GM12874 (cell line): ENCODE data around the gene YBX2.

ENCODE experiments used
- CTCF ChIP-seq: IDR thresholded peaks from 2 replicates; pipeline ENCODE4 v1.5.1; 2011; ENCODE audit warnings: low read depth, mild to moderate bottlenecking, control low read depth, low read length, moderate library complexity; ENCODE audit not compliant: insufficient read depth

YBX2 gene

GRCh38 chr17:7261379-7262191 is 32.9 kb downstream of the YBX2 start:
- no peak for TF ChIP-seq CTCF

DNA sequence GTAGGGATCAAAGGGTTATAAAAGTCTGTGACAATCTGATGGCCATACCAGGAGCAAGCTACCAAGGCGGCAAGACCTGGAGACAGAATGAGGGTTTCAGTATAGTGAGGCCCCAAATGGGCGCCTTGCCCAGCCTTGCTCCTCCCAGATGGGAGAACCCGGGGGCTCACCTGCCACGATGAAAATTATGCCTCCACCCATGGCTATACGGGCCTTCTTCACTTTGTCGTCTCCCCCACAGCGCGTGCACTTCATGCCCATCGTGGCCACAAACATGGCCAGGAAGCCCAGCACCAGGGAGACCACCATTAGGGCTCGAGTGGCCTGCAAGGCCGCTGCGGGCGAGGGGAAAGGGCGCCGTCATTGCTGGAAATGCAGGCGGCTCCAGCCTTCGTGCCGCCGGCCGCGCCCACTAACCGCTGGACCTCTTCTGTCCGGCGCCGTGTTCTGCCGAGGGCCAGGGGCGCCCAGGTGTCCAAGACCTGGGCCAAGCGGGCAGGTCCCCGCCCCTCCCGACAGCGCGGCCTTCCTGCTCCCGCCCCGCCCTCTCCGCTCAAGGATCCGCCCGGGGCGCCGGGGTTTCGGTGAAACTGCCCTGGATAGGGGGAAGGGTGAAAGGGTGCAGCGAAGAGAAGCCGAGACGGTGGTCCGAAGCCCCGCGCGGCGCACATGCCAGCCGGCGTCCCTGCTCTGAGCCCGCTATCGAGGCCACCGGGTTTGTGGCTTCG is 33.6 kb downstream of the YBX2 start:
- no peak for TF ChIP-seq CTCF

- no peak for TF ChIP-seq CTCF
Measured at GRCh38 chr17:7260151-7260550, 34.3 kb downstream of the YBX2 start.

DNA sequence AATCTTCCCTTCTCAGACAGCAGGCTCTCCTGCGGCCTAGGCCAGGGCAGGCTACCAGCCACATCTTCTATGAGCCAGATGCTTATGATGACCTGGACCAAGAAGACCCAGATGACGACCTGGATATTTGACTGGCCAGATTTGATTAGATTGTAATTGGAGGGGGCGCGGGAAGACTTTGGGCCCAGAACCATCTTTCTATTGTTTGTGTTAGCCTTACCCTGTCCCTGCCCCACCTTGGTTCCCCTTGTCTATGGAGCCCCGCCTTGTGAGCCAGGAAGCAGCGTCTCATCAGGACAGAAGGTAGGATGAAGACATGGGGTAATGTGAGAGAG is 34.9 kb downstream of the YBX2 start:
- TF ChIP-seq CTCF, result no peak

DNA sequence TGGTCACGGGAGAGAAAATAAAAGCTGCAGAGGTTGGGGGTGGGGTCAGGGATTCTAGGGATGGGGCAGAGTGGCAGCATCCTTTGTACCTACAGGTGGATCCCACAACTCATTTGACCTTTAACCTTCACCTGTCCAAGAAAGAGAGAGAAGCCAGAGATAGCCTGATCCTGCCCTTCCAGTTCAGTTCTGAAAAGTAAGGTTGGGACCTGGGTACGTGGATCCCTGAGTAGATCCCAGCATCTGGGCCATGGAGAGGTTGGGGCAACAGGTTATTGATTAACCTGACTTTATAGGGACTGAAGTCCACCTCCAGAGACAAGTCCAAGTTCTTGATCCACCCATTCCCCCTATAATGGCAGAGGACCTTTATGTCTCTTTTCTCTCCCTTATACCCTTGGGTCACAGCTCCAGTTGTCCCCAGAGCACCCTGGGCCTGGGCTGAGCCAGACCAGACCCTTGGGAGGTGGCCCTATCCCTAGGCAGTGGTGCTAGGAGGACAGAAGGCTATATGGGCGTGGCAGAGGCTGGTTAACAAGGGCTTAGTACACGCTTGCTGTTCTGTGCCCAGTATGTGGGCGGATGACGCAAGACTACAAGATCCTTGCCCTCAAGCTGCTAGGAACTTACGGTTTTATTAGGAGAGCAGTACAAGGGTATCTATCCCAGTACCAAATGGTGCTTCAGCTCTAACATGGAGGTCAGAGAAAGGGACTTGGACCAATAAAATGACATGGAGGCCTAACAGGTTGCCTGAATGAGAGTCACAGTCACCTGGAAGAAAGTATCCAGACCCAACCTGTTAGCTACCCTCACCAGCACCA is 35.5 kb downstream of the YBX2 start:
- no peak for TF ChIP-seq CTCF

- TF ChIP-seq CTCF, result no peak
Measured at GRCh38 chr17:7256766-7257456, 37.5 kb downstream of the YBX2 start.
